Measurements from ENCODE around the gene AIMP1. TPM values are rescaled to one million over a fixed set of nuclear protein-coding genes. Genes with fewer than 3 reads are reported as not detected.

The AIMP1 gene
- 14.3 TPM for total RNA-seq

- ATAC-seq (peak; percentile 96), DNase-seq (ENCODE audit: low spot score) (peak; percentile 89)
Observed at GRCh38 chr4:106315968-106316772, at the start of gene AIMP1, which contains the start of gene TBCK. Gene AIMP1, plus strand, starts transcription at chr4:106316550. Its CDS starts 8,460 bp downstream, at chr4:106325010. Gene TBCK, minus strand, starts transcription at chr4:106316209. Its CDS starts 7,249 bp downstream, at chr4:106308960.

- ATAC-seq (no peak), DNase-seq (ENCODE audit: low spot score) (no peak)
Observed at GRCh38 chr4:106268786-106269185, 47.6 kb upstream of the AIMP1 start.

- no peak for ATAC-seq
- DNase-seq (ENCODE audit: low spot score) = no peak
Observed at GRCh38 chr4:106269711-106270110, 46.6 kb upstream of the AIMP1 start.

DNA sequence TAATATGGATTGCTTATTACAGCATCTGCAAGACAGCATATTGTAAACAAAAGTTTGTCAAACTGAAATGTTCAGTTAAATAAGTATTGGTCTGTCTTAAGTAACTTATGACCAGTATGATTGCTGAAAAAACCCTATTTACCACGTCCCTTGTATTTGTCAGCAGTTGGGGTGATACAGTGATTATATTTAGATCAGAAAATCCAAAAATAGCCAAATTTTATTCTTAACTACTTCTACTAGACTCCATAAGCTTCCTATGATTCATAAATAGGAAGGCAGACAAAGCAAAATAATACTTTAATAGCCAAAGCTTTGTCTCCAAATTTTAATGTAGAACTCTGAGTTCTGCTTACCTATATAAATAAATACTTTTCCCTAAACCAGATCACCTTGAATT lies 45.6 kb upstream of the AIMP1 start:
- ATAC-seq (no peak), DNase-seq (ENCODE audit: low spot score) (no peak)

- ATAC-seq = no peak
- no peak for DNase-seq (ENCODE audit: low spot score)
Observed at GRCh38 chr4:106273831-106274230, 42.5 kb upstream of the AIMP1 start.

DNA sequence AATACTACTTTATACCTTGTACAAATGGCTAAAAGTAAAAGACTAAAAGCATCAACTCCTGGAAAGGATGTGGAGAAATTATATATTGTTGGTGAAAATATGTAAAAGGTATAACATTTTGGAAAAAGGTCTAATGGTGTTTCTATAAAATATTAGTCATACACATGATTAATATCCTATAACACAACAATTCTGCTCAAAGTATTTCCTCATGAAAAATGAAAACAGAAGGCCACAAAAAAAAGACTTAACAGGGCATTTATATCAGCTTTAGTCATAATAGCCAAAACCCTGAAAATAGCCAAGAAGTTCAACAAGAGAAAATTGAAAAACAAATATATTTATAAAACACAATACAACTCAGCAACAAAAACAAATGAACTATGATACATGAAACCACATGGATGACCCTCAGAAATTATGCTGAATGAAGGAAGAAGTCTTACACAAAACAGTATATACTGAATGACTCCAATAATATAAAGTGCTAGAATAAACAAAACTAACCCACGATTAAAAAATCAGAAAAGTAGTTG lies 39.1 kb upstream of the AIMP1 start:
- no peak for DNase-seq (ENCODE audit: low spot score)
- ATAC-seq = no peak

DNA sequence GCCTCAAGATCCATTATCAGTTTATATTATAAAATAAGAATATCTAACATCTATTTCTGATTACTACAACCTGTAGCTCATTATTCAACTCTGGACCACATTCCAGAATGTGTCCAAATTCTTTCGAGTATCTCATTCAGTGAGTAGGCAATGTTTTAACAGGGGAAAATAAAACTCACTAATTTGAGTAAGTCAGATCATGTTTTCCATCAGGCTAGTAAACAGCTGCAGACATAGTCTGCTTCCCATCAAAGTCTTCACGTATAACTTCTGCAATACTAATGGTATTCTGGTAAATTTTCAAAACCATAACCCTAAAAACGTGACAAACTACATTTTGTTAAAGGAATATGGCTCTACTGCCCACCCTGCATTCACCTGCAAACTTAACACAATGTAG lies 32.1 kb upstream of the AIMP1 start:
- DNase-seq (ENCODE audit: low spot score) (no peak), ATAC-seq (no peak)

DNA sequence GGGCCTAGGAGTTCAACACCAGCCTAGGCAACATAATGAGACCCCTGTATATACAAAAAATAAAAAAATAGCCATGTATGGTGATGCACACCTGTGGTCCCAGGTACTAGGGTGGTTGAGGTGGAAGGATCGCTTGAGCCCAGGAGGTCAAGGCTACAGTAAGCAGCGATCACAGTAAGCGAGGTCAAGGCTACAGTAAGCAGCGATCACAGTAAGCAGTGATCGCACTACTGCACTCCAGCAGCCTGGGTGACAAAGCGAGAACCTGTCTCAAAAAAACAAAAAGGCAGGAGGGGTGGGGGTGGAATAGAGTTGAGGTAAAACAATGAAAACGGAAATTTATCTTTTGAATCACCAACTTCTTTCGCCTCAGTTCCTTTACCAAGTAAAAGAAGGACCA lies 29.7 kb upstream of the AIMP1 start:
- ATAC-seq (no peak), DNase-seq (ENCODE audit: low spot score) (no peak)

DNA sequence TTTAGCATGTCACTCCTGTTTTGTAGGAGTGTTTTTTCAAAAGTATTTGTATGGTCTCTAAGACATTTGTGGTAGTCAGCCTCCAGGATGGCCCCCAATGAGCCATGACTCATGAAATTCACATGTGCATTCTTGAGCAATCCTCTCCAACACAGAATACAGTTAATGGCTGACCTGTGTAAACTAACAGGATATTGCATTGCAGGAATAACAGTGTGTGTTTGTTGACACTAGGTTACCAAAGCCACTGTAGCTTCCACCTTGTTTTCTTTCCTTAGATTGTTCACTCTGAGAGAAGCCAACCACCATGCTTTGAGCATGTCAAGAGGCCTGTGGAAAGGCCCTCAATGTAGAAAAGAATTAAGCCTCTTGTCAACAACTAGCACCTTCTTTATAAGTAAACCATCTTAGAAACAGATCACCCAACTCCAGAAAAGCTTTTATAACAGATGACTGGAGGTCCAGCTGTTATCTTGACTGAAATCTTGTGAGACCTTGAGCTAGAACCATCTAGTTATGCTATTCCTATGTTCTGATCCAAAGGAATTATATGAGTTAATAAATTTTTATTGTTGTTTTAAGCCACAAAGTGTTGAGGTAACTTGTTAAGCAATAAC lies 28.9 kb upstream of the AIMP1 start:
- peak; percentile 87 for ATAC-seq
- DNase-seq (ENCODE audit: low spot score) = no peak

- ATAC-seq = no peak
- no peak for DNase-seq (ENCODE audit: low spot score)
Observed at GRCh38 chr4:106289737-106290136, 26.6 kb upstream of the AIMP1 start.

DNA sequence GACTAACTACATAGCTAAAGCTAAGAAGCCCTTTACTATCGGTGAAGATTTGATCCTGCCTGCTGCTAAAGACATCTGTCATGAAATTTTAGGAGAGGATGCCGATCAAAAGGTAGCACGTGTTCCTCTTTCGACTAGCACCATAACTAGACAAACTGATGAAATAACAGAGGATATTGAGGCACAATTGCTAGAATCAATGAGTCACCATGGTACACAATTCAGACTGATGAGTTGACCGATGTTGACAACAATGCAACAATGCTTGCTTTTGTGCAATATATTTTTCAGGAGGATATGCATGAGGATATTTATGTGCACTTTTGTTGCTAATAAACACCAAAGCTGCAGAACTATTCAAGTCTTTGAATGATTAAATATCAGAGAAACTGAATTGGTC lies 24.7 kb upstream of the AIMP1 start:
- DNase-seq (ENCODE audit: low spot score) (no peak), ATAC-seq (no peak)

- ATAC-seq = no peak
- DNase-seq (ENCODE audit: low spot score) = no peak
Observed at GRCh38 chr4:106294062-106294461, 22.3 kb upstream of the AIMP1 start.

DNA sequence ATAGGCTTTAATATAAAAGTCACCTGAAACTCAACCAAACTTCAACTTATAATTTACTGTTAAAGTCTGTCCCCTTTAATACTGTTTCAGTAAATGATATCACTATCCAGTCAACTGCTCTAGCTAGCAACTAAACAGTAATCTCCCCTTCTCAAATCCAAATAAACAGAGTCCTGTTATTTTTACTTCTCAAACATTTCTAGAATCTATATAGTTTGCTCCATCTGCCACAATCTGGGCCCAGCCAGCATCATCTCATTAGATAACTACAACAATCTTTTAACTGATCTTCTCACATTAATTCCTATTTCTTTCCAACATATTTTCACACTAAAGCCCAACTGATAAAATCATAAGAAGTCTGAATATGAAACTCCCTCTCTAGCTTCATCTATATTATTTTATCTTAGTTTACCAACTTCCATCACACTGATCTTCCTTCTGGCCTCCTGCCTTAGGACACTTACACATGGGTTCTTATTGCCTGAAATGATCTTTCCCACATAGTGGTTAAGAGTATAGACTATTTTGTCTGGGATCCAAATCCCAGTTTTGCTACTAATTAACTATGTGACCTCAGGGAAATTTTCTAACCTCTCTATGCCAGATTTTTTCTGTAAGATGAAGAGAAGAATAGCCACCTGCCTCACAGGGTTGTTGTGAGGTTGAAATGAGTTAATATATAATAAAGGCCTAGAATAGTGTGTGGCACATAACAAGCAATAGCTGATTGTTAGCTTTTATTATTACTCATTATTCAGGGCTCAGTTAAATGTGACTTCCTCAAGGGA lies 18.9 kb upstream of the AIMP1 start:
- no peak for DNase-seq (ENCODE audit: low spot score)
- ATAC-seq = no peak

GRCh38 chr4:106299977-106300376 lies 16.4 kb upstream of the AIMP1 start:
- DNase-seq (ENCODE audit: low spot score) (no peak), ATAC-seq (no peak)

DNA sequence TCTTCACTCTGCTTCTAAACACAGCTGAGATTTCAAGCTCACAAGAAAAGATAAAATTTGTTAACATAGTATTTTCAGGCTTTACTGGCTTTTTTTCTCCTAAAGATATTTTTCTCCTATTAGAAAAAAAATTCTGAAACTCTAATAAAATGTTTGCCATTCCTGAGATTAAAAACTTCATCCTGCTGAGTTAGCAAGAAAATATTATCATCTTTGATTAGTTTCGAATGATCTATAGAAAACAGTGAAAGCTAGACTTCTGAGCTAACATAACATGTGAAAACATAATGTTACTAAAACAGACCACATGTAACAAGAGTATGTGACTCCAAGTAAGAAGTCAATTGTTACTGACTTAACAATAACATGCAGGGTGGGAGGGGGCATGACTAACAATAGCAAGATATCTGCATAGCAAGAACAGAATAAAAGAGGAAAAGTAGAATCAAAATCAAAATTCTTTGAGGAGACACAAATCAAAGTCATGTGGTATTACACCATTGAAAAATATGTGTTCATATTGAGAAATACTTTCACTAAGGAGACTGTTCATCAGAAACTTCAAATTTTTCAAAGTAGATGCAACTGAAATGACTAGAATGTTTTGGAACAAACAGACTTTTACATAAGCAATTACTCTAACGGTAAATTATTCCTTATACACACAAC lies 14.8 kb upstream of the AIMP1 start:
- ATAC-seq = no peak
- no peak for DNase-seq (ENCODE audit: low spot score)

DNA sequence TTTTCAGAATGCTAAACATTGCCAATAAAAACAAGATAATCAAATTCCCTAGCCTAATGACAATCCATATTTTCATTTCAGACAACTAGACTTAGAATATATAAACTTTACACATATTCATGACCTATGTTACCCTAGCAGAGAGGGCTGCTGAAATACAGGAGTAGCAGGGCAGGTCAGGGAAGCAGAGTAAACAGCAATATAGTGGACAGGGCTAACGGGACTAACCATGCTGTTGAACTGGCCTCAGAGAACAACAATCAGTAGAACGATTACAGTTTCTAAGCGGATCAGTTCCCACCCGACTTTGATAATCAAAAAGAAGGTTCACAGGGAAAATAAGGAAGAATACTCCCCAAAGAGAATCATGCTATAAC lies 14.3 kb upstream of the AIMP1 start:
- no peak for ATAC-seq

DNA sequence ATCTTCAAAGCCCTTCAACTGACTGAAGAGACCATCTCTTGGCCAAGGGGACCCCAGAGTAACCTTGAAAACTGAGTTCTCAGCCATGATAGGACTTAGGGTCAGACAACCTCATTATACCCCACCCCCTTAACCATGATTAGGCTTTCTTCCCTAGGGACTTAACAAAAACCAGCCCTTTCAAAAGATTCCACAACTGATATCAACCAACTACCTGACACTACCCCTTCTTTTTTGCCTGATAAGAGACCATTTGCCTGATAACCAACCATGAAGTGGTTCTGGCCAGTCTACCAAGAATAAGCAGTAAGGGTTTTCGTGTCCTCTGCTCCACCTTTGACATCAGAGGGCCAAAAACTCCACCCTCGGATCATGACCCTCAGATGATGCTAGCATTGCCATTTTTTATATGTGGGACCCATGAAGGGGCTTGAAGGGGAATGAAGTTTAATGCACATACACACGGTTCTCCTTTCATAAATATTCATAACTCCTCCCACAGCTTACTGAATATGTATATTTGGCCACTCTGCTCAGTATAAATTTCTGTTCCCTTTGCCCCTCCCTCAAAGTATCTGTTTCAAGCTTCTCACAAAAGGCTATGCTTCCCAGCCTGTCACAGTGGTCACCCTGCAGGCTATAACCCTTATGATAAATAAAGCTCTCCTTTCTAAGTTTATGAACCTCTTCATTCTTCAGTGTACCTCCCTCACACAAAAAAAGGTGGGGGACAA lies 12.6 kb upstream of the AIMP1 start:
- DNase-seq (ENCODE audit: low spot score) (no peak), ATAC-seq (no peak)

More for the DNA sequence above, 14.3 kb upstream of the AIMP1 start:
- no peak for DNase-seq (ENCODE audit: low spot score)

DNA sequence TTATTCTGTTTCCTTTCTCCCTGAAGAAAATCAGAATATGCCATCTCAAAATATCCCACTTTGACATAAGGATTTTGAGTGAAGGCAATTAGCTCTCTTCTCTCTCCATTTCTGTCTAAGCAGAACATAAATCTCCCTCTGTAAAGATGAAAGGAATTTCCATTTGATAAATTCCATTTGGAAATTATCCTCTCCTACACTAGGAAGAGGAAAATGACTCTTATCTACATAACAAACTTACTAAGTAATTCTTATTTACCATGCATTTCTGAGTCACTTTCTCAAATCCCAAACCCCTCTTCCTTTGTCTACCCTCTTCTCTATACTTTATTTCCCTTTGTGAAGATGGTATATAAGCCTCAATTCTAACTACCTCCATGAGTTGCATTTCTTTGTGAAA lies 11.7 kb upstream of the AIMP1 start:
- DNase-seq (ENCODE audit: low spot score) (no peak), ATAC-seq (no peak)

- DNase-seq (ENCODE audit: low spot score) (no peak), ATAC-seq (no peak)
Observed at GRCh38 chr4:106305435-106306055, 10.8 kb upstream of the AIMP1 start.

GRCh38 chr4:106306561-106306960 lies 9.8 kb upstream of the AIMP1 start:
- no peak for ATAC-seq
- no peak for DNase-seq (ENCODE audit: low spot score)
